ENCODE results near the gene CENPF. TPM values are rescaled to one million over a fixed set of nuclear protein-coding genes. Genes with fewer than 3 reads are reported as not detected.
"Not testable (repeated sequence)": the region's sequence is repeated elsewhere in the genome, so short reads cannot be mapped to it uniquely, and the experiment has no call there.

The CENPF gene
- total RNA-seq, 1 experiment from 2014 or later, result 25.6 TPM

- DNase-seq (ENCODE audit: low spot score), result no peak
Observed at GRCh38 chr1:214582289-214582891, 20.6 kb upstream of the CENPF start.

GRCh38 chr1:214583113-214583512, 19.9 kb upstream of the CENPF start:
- no peak for DNase-seq (ENCODE audit: low spot score)

GRCh38 chr1:214583824-214584554, 19.0 kb upstream of the CENPF start:
- no peak for DNase-seq (ENCODE audit: low spot score)

GRCh38 chr1:214584805-214585766, 17.9 kb upstream of the CENPF start:
- peak; percentile 78 for DNase-seq (ENCODE audit: low spot score)

- DNase-seq (ENCODE audit: low spot score), result no peak
Observed at GRCh38 chr1:214586621-214587020, 16.4 kb upstream of the CENPF start.

GRCh38 chr1:214587165-214587564, 15.8 kb upstream of the CENPF start:
- DNase-seq (ENCODE audit: low spot score), result no peak

- no peak for DNase-seq (ENCODE audit: low spot score)
Observed at GRCh38 chr1:214588963-214589597, 13.9 kb upstream of the CENPF start.

- DNase-seq (ENCODE audit: low spot score), result peak; percentile 35
Observed at GRCh38 chr1:214590696-214591095, 12.3 kb upstream of the CENPF start.

- DNase-seq (ENCODE audit: low spot score), result not testable (repeated sequence)
Observed at GRCh38 chr1:214591918-214592317, 11.1 kb upstream of the CENPF start.

- no peak for DNase-seq (ENCODE audit: low spot score)
Observed at GRCh38 chr1:214593158-214593557, 9.8 kb upstream of the CENPF start.

GRCh38 chr1:214603819-214604252, 841 bp downstream of the CENPF start:
- peak; percentile 36 for DNase-seq (ENCODE audit: low spot score)

GRCh38 chr1:214604523-214604922, 1.5 kb downstream of the CENPF start:
- no peak for DNase-seq (ENCODE audit: low spot score)

- DNase-seq (ENCODE audit: low spot score), result not testable (repeated sequence)
Observed at GRCh38 chr1:214605484-214605883, 2.5 kb downstream of the CENPF start.

GRCh38 chr1:214605933-214606925, 3.2 kb downstream of the CENPF start:
- DNase-seq (ENCODE audit: low spot score), result not testable (repeated sequence)

GRCh38 chr1:214607492-214608215, 4.7 kb downstream of the CENPF start:
- DNase-seq (ENCODE audit: low spot score), result not testable (repeated sequence)

- DNase-seq (ENCODE audit: low spot score), result not testable (repeated sequence)
Observed at GRCh38 chr1:214608216-214608783, 5.3 kb downstream of the CENPF start.

- DNase-seq (ENCODE audit: low spot score), result not testable (repeated sequence)
Observed at GRCh38 chr1:214608817-214609216, 5.8 kb downstream of the CENPF start.

GRCh38 chr1:214609692-214610091, 6.7 kb downstream of the CENPF start:
- DNase-seq (ENCODE audit: low spot score), result no peak

GRCh38 chr1:214610136-214610535, 7.1 kb downstream of the CENPF start:
- DNase-seq (ENCODE audit: low spot score), result not testable (repeated sequence)
